ENCODE measurements around the gene VWA8.

The VWA8 gene

GRCh38 chr13:41706152-41706551 lies 254.8 kb downstream of the VWA8 start:
- DNase-seq, result no peak
- H3K9ac ChIP-seq (ENCODE audit: low read length), result no peak overlapping the region
- no peaks in the 10 kb centered on the region for H3K9me2 ChIP-seq (replicated peaks; ENCODE audit: insufficient read depth, low read length)
- no peaks in the 10 kb centered on the region for H3F3A ChIP-seq (ENCODE audit: insufficient read depth, low read length)
- no peak overlapping the region for H3K4me2 ChIP-seq (ENCODE audit: low read depth, low read length)
- no peak overlapping the region for H3K27ac ChIP-seq (ENCODE audit: low read length)
- no peaks in the 10 kb centered on the region for H3K27me3 ChIP-seq (replicated peaks; ENCODE audit: insufficient read depth, low read length)
- no peaks in the 10 kb centered on the region for H3K9me3 ChIP-seq (replicated peaks; ENCODE audit: insufficient read depth, low read length)
- H4K20me1 ChIP-seq (ENCODE audit: insufficient read depth, low read length), result no peaks in the 10 kb centered on the region
- H3K4me3 ChIP-seq (ENCODE audit: low read length), result no peak overlapping the region
- TF ChIP-seq EZH2phosphoT487 (IDR thresholded peaks at IDR 0.05; ENCODE audit: low read length) (no peak), EZH2 (optimal IDR thresholded peaks at IDR 0.05; ENCODE audit: low read depth, low read length) (no peak), CTCF (IDR thresholded peaks at IDR 0.05; ENCODE audit: low read length) (no peak)
- H2AFZ ChIP-seq (ENCODE audit: low read length), result no peak overlapping the region
- no peaks in the 10 kb centered on the region for H3K36me3 ChIP-seq (replicated peaks; ENCODE audit: insufficient read depth, low read length)
- H3K79me2 ChIP-seq (ENCODE audit: low read length), result no peaks in the 10 kb centered on the region
- no peaks in the 10 kb centered on the region for H3K4me1 ChIP-seq (ENCODE audit: low read length)

- DNase-seq, result no peak
- TF ChIP-seq CTCF (IDR thresholded peaks at IDR 0.05; ENCODE audit: low read length) (no peak), EZH2 (optimal IDR thresholded peaks at IDR 0.05; ENCODE audit: low read depth, low read length) (no peak), EZH2phosphoT487 (IDR thresholded peaks at IDR 0.05; ENCODE audit: low read length) (no peak)
- H4K20me1 ChIP-seq (ENCODE audit: insufficient read depth, low read length), result no peaks in the 10 kb centered on the region
- no peak overlapping the region for H3K9ac ChIP-seq (ENCODE audit: low read length)
- H3K9me2 ChIP-seq (replicated peaks; ENCODE audit: insufficient read depth, low read length), result no peaks in the 10 kb centered on the region
- no peak overlapping the region for H3K4me3 ChIP-seq (ENCODE audit: low read length)
- H3K27ac ChIP-seq (ENCODE audit: low read length), result no peak overlapping the region
- H3F3A ChIP-seq (ENCODE audit: insufficient read depth, low read length), result no peaks in the 10 kb centered on the region
- no peaks in the 10 kb centered on the region for H3K27me3 ChIP-seq (replicated peaks; ENCODE audit: insufficient read depth, low read length)
- no peak overlapping the region for H3K4me2 ChIP-seq (ENCODE audit: low read depth, low read length)
- no peaks in the 10 kb centered on the region for H3K9me3 ChIP-seq (replicated peaks; ENCODE audit: insufficient read depth, low read length)
- no peaks in the 10 kb centered on the region for H3K4me1 ChIP-seq (ENCODE audit: low read length)
- H2AFZ ChIP-seq (ENCODE audit: low read length), result no peak overlapping the region
- no peaks in the 10 kb centered on the region for H3K79me2 ChIP-seq (ENCODE audit: low read length)
- H3K36me3 ChIP-seq (replicated peaks; ENCODE audit: insufficient read depth, low read length), result no peaks in the 10 kb centered on the region
These were observed 258.4 kb downstream of the VWA8 start for GRCh38 chr13:41702540-41702939.

- Histone ChIP-seq H3K9me2 (replicated peaks; ENCODE audit: insufficient read depth, low read length) (no peaks in the 10 kb centered on the region), H3K9ac (ENCODE audit: low read length) (no peak overlapping the region), H2AFZ (ENCODE audit: low read length) (no peak overlapping the region), H3K27me3 (replicated peaks; ENCODE audit: insufficient read depth, low read length) (no peaks in the 10 kb centered on the region), H3K4me1 (ENCODE audit: low read length) (no peaks in the 10 kb centered on the region), H4K20me1 (ENCODE audit: insufficient read depth, low read length) (no peaks in the 10 kb centered on the region), H3K79me2 (ENCODE audit: low read length) (no peaks in the 10 kb centered on the region), H3K9me3 (replicated peaks; ENCODE audit: insufficient read depth, low read length) (no peaks in the 10 kb centered on the region), H3K4me2 (ENCODE audit: low read depth, low read length) (no peak overlapping the region), H3F3A (ENCODE audit: insufficient read depth, low read length) (no peaks in the 10 kb centered on the region), H3K4me3 (ENCODE audit: low read length) (no peak overlapping the region), H3K36me3 (replicated peaks; ENCODE audit: insufficient read depth, low read length) (no peaks in the 10 kb centered on the region), H3K27ac (ENCODE audit: low read length) (no peak overlapping the region)
- TF ChIP-seq EZH2phosphoT487 (IDR thresholded peaks at IDR 0.05; ENCODE audit: low read length) (no peak), EZH2 (optimal IDR thresholded peaks at IDR 0.05; ENCODE audit: low read depth, low read length) (no peak), CTCF (IDR thresholded peaks at IDR 0.05; ENCODE audit: low read length) (no peak)
- DNase-seq, result no peak
These were observed 259.2 kb downstream of the VWA8 start for GRCh38 chr13:41701676-41702075.
